NCI-H748 (cell line): Measurements from ENCODE around the gene RAB32.

Experiments
- DNase-seq: peaks from one replicate; lab custom pipeline; 2025; ENCODE audit not compliant: unreplicated experiment; lab: John Stamatoyannopoulos, UW

The RAB32 gene

DNA sequence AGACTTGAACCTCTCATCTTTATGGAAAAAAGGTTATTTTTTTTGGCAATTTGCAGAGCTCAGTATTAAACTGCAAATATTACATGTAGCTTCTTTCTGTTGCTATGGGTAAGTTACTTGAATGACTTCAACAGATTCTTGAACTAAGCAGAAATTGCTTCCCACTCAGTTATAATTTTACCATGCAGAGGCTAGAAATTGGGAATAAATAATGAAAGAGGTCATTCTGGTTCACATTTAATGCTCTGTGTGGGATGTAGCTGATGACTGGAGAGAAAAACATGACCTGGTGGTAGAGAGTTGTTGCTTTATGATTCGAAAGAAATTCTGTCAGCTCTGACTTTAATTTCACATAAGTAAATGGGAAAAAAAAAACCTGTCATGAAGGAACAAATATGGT lies 38.3 kb downstream of the RAB32 start:
- DNase-seq = no peak

DNA sequence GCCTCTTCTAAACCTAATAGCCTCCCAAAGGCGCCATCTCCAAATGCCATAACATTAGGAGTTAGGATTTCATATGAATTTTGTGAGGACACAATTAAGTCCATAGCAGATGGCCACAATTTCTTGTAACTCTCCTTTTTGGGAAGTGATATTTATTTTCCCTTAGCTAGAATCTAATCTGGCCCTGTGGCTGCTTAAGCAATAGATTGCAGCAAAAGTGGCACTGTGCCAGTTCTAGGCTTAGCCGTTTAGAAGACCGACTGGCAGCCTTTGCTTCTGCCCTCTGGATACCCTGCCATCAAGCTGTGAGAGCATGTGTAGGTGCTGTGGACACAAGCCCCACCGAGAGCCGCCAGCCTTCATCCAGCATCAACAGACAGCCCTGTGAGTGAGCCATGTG lies 39.2 kb downstream of the RAB32 start:
- peak; percentile 2 for DNase-seq

DNA sequence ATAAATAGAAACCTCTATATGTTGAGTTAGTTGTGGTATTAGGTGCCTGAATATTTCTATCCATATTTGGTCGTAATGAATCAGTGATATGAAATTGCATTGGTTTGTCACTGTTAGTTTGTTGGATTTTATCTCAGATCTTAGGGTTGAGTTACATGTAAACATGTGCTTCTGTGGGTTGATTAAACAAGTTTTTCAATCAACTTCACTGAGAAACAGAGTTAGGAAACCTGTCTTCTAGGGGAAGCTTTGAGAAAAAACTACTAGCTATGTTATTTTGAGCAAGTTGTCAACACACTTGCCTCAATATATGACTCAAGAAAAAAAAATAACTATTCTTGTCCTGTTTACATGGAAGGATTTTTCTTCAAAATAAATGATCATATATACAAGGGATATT lies 40.3 kb downstream of the RAB32 start:
- DNase-seq = no peak

DNA sequence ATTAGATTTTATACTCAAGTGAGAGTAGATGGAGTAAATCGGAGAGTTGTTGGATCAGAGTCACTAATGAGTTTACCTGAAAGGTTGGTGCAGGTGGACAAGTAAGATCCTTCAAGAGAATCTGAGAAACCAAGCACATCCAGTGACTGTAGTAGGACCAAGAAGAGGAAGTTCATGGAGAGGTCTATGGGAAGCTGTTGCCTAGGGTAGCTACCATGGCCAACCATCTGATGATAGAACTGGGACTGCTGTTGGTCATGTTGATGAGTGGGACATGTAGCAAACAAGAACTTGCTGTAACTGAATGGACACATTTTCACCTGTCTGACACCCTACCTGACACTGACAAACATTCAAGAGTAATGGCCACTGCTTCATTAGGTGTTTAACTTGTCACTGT lies 43.8 kb downstream of the RAB32 start:
- DNase-seq = no peak

DNA sequence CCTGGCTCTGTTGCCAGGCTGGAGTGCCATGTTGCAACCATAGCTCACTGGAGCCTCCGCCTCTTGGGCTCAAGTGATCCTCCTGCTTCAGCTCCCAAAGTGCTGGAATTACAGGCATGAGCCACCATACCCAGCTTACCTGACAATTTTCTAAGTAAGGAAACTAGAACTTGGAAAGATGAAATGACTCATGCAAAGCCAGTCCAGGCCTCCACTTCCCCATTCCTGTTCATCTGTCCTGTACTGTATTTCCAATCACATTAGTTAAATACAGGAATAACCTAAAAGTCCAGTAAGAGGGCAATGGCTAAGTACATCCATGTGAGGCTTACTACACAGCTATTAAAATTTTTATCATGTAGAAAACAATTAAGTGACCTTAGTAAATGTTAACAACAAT lies 46.9 kb downstream of the RAB32 start:
- no peak for DNase-seq

DNA sequence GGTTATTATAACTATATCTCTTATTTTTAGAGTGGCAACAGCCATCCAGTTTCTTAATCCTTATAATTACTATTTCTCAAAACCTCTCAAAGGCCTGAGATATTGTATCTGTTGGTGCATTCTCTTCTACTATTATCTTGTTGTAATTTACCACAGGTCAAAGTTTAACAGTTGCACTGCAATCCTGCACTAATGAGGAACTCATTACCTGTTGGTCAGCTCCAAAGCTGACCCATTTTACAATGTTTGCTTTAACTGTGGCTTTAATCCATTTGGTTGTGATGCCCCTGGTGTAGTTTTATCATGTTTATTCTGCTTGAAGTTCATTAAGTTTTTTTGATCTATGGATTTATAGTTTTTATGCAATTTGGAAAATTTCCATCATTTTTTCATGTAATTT lies 48.8 kb downstream of the RAB32 start:
- no peak for DNase-seq

DNA sequence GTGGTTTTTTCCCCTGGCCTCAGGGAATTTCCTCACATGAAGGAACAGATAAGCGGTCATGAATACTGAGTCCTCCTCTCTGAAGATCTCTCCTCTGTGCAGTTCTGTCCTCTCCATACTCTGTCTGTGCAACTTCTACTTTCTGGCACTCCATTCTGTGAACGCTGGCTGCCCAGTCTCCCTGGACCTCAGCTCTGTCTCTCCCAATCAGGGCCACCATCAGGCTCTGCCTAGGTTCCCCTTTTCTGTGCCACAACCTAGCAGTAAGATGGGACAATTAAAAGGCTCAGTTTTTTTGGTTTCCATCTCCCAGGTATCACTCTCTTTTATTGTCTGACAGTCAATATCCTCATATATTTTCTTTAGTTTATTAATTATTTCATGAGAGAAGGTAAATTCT lies 50.4 kb downstream of the RAB32 start:
- DNase-seq = no peak

DNA sequence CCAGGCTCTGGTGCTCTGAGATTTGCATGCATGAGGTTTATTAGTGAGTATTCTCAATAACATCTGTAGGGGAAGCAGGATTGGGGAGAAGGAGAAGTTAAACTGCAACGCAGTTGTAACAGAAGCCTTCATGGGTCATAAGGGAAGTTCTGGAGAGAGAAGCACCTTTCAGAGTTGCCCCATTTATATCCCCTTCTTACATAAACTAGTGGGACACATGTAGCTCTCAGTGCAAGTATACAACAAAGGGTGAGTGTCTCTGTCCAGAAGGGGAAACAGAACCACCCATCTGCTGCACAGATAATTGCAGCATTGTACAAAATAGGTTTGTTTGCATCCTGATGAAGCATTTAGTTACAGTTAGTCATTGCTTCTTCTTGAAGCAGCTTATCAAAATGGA lies 50.9 kb downstream of the RAB32 start:
- DNase-seq = no peak

DNA sequence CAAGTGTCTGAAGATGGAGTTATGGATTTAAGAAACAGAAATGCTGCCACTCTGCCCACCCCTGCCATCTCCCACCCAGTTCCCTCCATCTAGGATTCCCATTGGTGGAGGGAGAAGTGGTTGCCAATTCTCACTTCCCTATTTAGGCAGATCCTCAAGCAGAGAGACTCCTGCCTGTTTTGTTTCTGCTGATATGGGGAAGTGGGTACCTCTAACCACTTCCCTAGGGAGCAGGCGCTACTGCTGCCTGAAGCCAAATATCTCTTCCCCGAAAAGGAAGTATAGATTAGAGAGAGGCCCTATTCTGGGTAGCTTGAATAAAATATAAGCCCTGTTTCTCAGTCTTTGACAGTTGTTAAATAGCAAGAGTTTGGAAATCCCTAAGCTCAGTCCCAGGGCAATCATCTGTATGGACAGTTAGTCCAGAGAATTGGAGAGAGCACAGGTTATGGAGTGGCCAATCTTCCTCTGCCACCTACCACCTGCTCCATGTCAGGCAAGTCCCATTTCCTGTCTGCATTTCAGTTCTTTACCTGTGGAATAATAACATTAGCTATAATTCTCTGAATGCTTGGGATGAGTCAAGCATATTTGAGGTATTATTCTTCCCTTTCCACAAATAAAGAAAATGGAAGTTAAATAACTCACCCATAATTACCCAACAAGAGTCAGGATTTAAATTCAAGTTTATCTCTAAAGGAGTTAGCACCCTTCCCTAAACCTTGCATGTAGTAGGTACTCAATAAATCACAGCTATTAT lies 52.5 kb downstream of the RAB32 start:
- no peak for DNase-seq

DNA sequence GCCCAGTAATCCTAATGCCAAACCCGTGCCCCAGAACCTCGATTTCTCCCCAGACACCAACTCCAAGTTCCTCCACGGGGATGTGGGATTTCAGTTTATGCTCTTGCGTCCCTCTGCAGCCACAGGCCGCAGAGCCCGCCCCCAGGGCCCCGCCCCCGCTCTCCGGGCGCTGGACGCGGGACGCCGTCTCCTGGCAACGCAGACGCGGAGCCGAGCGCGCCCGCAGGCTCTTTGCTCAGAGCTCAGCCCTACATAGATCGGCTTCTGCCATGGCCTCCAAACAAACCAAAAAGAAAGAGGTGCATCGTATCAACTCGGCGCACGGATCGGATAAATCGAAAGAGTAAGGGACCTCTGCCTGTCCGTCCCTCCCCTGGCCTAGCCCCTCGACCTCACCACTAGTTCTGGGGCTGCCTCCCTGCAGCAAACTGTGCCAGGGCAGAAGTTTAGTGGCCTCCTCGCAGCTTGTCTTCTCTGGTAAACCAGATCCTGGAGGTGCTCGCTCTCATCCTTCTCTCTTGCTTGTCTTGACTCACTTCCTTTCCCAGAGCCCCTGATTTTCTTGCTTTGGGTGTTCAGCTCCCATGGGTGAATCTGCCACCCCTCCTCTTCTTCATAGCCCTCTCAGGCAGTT lies 55.3 kb downstream of the RAB32 start, which contains the start of gene ADGB:
ADGB (plus strand) TSS at position 201 of the 634 bp plus-strand sequence; CDS start at position 270, 69 bp downstream.
- peak; percentile 77 for DNase-seq

DNA sequence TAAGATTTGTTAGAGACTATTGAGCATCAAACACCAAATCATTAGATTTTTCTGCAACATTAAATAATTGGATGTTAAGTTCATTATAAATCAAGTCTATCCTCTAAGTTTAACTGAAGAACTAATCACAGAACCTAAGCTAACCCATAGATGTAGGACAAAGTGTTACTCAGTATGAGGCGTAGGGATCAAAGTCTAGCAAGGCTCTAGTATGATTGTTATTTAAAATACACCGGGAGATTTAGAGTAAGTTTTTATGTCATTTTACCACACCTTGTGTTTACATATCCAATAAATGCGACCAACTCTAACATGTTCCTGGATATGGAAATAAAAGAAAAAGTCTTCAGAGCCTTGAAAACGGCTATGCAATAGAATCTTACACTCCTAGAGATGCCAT lies 57.7 kb downstream of the RAB32 start:
- DNase-seq = no peak

DNA sequence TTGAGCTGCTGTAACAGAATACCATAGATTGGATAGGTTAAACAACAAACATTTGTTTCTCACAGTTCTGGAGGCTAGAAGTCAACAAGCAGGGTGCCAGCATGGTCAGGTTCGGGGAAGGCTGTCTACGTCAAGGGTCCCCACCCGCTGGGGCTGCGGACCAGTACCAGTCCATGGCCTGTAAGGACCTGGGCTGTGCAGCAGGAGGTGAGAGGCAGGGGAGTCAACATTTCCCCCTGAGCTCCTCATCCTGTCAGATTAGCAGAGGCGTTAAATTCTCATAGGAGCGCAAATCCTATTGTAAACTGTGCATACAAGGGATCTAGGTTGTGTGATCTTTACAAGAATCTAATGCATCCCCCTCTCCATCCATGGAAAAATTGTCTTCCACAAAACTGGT lies 58.9 kb downstream of the RAB32 start:
- no peak for DNase-seq
